Natural killer cell (primary cell): ENCODE data around the gene TRA2B. TPM values are rescaled to one million over a fixed set of nuclear protein-coding genes. Genes with fewer than 3 reads are reported as not detected.

Source experiments
- ATAC-seq, 3 donors: fragments of 150-1000 bp in 2 of 3; fragments of 200-7000 bp in 1 of 3; cut with Tn5 transposase; 1 replicate in 1 of 3; 2 replicates in 2 of 3; pipeline ENCODE4 v1.10.0; 2021; ENCODE audit warnings: mild to moderate bottlenecking in 2 of 3, moderate library complexity in 2 of 3
- DNase-seq, 2 donors: peaks; one replicate each; pipeline versions ENCODE4 v3.0.0 to v3.0.0-alpha.2; 2013 to 2021; ENCODE audit warnings: mixed read lengths in 1 of 2
- H3K27ac ChIP-seq: one replicate; pipeline ENCODE4 v1.5.1; 2013; ENCODE audit warnings: mild to moderate bottlenecking, low read length
- H3K27me3 ChIP-seq: one replicate; pipeline ENCODE4 v1.6.1; 2013; ENCODE audit warnings: low read length; ENCODE audit not compliant: control insufficient read depth, insufficient read depth
- H3K36me3 ChIP-seq: one replicate; pipeline ENCODE4 v1.6.1; 2013; ENCODE audit warnings: low read length; ENCODE audit not compliant: control insufficient read depth, insufficient read depth
- H3K4me1 ChIP-seq: one replicate; pipeline ENCODE4 v1.6.1; 2013; ENCODE audit warnings: low read length; ENCODE audit not compliant: control insufficient read depth, insufficient read depth
- H3K4me3 ChIP-seq: one replicate; pipeline ENCODE4 v1.5.1; 2013; ENCODE audit warnings: low read length
- H3K9me3 ChIP-seq: one replicate; pipeline ENCODE4 v1.6.1; 2013; ENCODE audit warnings: low read length; ENCODE audit not compliant: control insufficient read depth, insufficient read depth
- H3K27ac Mint-ChIP-seq, 2 donors: one replicate each; pipeline ENCODE4 v1.8.0; 2022; ENCODE audit warnings: mild to moderate bottlenecking in 2 of 2, mixed read lengths in 2 of 2, moderate library complexity in 1 of 2
- H3K27me3 Mint-ChIP-seq, 2 donors: one replicate each; pipeline ENCODE4 v1.8.0; 2022; ENCODE audit warnings: low read depth in 2 of 2, mixed read lengths in 2 of 2
- H3K36me3 Mint-ChIP-seq: one replicate; pipeline ENCODE4 v1.8.0; 2022; ENCODE audit warnings: mixed read lengths
- H3K4me1 Mint-ChIP-seq, 2 donors: one replicate each; pipeline ENCODE4 v1.8.0; 2022; ENCODE audit warnings: mixed read lengths in 2 of 2
- H3K4me3 Mint-ChIP-seq: one replicate; pipeline ENCODE4 v1.8.0; 2022; ENCODE audit warnings: mild to moderate bottlenecking, moderate library complexity, mixed read lengths
- H3K9me3 Mint-ChIP-seq, 2 donors: one replicate each; pipeline ENCODE4 v1.8.0; 2022; ENCODE audit warnings: mixed read lengths in 2 of 2
- WGBS: methylation state at CpG from one replicate; pipeline ENCODE4 v1.1.7; 2013; ENCODE audit warnings: missing lambda C conversion rate; ENCODE audit not compliant: insufficient coverage; 5-methylcytosine and 5-hydroxymethylcytosine counted together
- intact Hi-C: fragments of 100-400 bp; cut with micrococcal nuclease; formaldehyde crosslinking; loops from one replicate; pipeline ENCODE4 v1.14.2; 2022
- total RNA-seq, 4 donors: library from RNA; stranded (reverse); fragments of 120-200 nt in 1 of 4; gene quantifications; one replicate each; pipeline versions ENCODE4 v1.2.3 to v1.2.4, GENCODE V29; 2013 to 2022
- TF ChIP-seq, protein P1 (sequence below): fragments of 200-600 bp; IDR thresholded peaks from one replicate; pipeline ENCODE4 v1.8.0; 2022; ENCODE audit warnings: antibody characterized with exemption

Gene TRA2B
- total RNA-seq, 3 donors from 2014 or later (not counting 1 experiment from before 2014, with no cell fraction given): 565 to 669 (median 596) TPM

GRCh38 chr3:185983495-185984141 lies 45.8 kb upstream of the TRA2B start:
- no peak overlapping the region for H3K4me3 ChIP-seq
- H3K9me3 ChIP-seq: no peaks in the 10 kb centered on the region
- peaks cover 7% of the 10 kb centered on the region for H3K4me1 ChIP-seq
- TF ChIP-seq, protein P1, sequence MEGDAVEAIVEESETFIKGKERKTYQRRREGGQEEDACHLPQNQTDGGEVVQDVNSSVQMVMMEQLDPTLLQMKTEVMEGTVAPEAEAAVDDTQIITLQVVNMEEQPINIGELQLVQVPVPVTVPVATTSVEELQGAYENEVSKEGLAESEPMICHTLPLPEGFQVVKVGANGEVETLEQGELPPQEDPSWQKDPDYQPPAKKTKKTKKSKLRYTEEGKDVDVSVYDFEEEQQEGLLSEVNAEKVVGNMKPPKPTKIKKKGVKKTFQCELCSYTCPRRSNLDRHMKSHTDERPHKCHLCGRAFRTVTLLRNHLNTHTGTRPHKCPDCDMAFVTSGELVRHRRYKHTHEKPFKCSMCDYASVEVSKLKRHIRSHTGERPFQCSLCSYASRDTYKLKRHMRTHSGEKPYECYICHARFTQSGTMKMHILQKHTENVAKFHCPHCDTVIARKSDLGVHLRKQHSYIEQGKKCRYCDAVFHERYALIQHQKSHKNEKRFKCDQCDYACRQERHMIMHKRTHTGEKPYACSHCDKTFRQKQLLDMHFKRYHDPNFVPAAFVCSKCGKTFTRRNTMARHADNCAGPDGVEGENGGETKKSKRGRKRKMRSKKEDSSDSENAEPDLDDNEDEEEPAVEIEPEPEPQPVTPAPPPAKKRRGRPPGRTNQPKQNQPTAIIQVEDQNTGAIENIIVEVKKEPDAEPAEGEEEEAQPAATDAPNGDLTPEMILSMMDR: peak; percentile 95
- Mint-ChIP-seq H3K9me3 (no peaks in the 10 kb centered on the region), H3K27ac (no peak overlapping the region), H3K36me3 (no peaks in the 10 kb centered on the region), H3K4me1 (peaks cover 5 to 6% of the 10 kb centered on the region in 2 donors), H3K4me3 (no peak overlapping the region), H3K27me3 (peaks cover 8 to 15% of the 10 kb centered on the region in 2 donors)
- no peaks in the 10 kb centered on the region for H3K36me3 ChIP-seq
- intact Hi-C loops: loop anchor here (1.0 to 10.0 kb wide), 3 partner anchors 259 to 841 kb away; no protein-coding TSS in a partner anchor
- ATAC-seq (peak; percentile 73 to 90 (median 76)), DNase-seq (peak; percentile 39 to 82)
- no peak overlapping the region for H3K27ac ChIP-seq
- WGBS: 26% methylated on average over 23 of the region's 23 CpGs
- peaks cover 8% of the 10 kb centered on the region for H3K27me3 ChIP-seq

DNA sequence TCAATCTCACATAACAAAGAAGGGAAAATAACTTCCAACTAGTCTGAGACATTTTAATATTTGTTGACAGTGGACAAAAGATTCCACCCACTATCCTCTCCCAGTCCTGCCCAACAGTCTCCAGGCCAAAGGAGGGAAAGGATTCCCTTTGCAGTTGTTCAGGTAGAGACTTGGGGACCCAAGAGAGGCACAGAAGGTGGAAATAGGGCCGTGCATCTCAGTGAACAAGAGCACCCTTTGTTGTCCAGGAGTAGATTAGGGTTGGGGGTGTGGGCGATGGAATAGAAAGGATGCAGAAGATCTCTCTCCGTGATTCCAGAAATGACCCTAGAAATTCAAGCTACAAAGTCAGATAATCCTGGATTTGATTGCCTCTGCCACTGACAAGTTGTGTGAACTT lies 44.8 kb upstream of the TRA2B start:
- intact Hi-C loops: loop anchor here (1.0 to 10.0 kb wide), 3 partner anchors 260 to 842 kb away; no protein-coding TSS in a partner anchor
- H3K27me3 ChIP-seq: peaks cover 8% of the 10 kb centered on the region

GRCh38 chr3:185981621-185982020 lies 43.8 kb upstream of the TRA2B start:
- 64% methylated on average over 3 of the region's 3 CpGs for WGBS
- DNase-seq: no peak
- TF ChIP-seq, protein P1: no peak

More for the DNA sequence above, 44.8 kb upstream of the TRA2B start:
- Mint-ChIP-seq H3K27me3 (peaks cover 8 to 15% of the 10 kb centered on the region in 2 donors), H3K27ac (no peak overlapping the region), H3K4me1 (peaks cover 5 to 7% of the 10 kb centered on the region in 2 donors), H3K9me3 (no peaks in the 10 kb centered on the region), H3K36me3 (no peaks in the 10 kb centered on the region), H3K4me3 (no peak overlapping the region)
- H3K4me3 ChIP-seq: no peak overlapping the region
- ATAC-seq (no peak), DNase-seq (no peak)
- peaks cover 7% of the 10 kb centered on the region for H3K4me1 ChIP-seq
- no peaks in the 10 kb centered on the region for H3K36me3 ChIP-seq
- no peak overlapping the region for H3K27ac ChIP-seq
- WGBS: 83% methylated on average over 3 of the region's 3 CpGs
- TF ChIP-seq, protein P1: no peak
- H3K9me3 ChIP-seq: no peaks in the 10 kb centered on the region

More at GRCh38 chr3:185981621-185982020, 43.8 kb upstream of the TRA2B start:
- intact Hi-C loops: loop anchor here (10.0 kb wide), 1 partner anchor 843 kb away; no protein-coding TSS in a partner anchor
- Histone ChIP-seq H3K4me1 (peaks cover 7% of the 10 kb centered on the region), H3K27me3 (peaks cover 8% of the 10 kb centered on the region), H3K36me3 (no peaks in the 10 kb centered on the region), H3K9me3 (no peaks in the 10 kb centered on the region), H3K27ac (no peak overlapping the region), H3K4me3 (no peak overlapping the region)
- Mint-ChIP-seq H3K4me3 (no peak overlapping the region), H3K4me1 (peaks cover 5 to 11% of the 10 kb centered on the region in 2 donors), H3K9me3 (no peaks in the 10 kb centered on the region), H3K27ac (no peak overlapping the region), H3K36me3 (no peaks in the 10 kb centered on the region), H3K27me3 (peaks cover 8 to 15% of the 10 kb centered on the region in 2 donors)
- no peak for ATAC-seq
